OCI-LY7 (cell line): ENCODE results near the gene DNM3. TPM values are rescaled to one million over a fixed set of nuclear protein-coding genes. Genes with fewer than 3 reads are reported as not detected.

Experiments
- BruUV-seq: library from RNA; stranded (reverse); fragments of 400-500 nt; replicated peaks from 2 replicates; lab custom pipeline; 2021; lab: Mats Ljungman, UMichigan
- CTCF ChIA-PET: fragments of 300-600 bp; sonication (Branson Sonifier 250); formaldehyde crosslinking; loops from one replicate; lab custom pipeline; 2022; ENCODE audit warnings: antibody characterized with exemption; ENCODE audit not compliant: unreplicated experiment; lab: Charles Lee
- POLR2A ChIA-PET: fragments of 300-600 bp; sonication (Branson Sonifier 250); formaldehyde crosslinking; loops from one replicate; lab custom pipeline; 2022; ENCODE audit warnings: antibody characterized with exemption; lab: Charles Lee
- DNase-seq: peaks from one replicate; pipeline ENCODE4 v3.0.0-alpha.2; 2015; ENCODE audit warnings: low spot score
- H2AFZ ChIP-seq: fragments of 200-600 bp; sonication (generic), shearing (Covaris generic); 2 replicates; pipeline ENCODE4 v1.6.1; 2014; ENCODE audit warnings: mild to moderate bottlenecking, antibody characterized with exemption, low read length, moderate library complexity
- H3K27ac ChIP-seq: fragments of 200-600 bp; sonication (generic); 2 replicates; pipeline ENCODE4 v1.5.1; 2014; ENCODE audit warnings: mixed run types, low read depth, mild to moderate bottlenecking, moderate library complexity, low read length, inconsistent platforms; ENCODE audit not compliant: poor library complexity, severe bottlenecking
- H3K36me3 ChIP-seq: fragments of 200-600 bp; sonication (generic); 2 replicates; pipeline ENCODE4 v1.6.1; 2014; ENCODE audit warnings: mild to moderate bottlenecking, antibody characterized with exemption, low read length, moderate library complexity, mixed read lengths; ENCODE audit not compliant: insufficient read depth
- H3K4me1 ChIP-seq: fragments of 200-600 bp; sonication (generic); 2 replicates; pipeline ENCODE4 v1.5.1; 2014; ENCODE audit warnings: mild to moderate bottlenecking, low read length; ENCODE audit not compliant: insufficient read depth, poor library complexity, severe bottlenecking
- H3K4me2 ChIP-seq: fragments of 200-600 bp; sonication (generic); 2 replicates; pipeline ENCODE4 v1.6.1; 2014; ENCODE audit warnings: mild to moderate bottlenecking, low read length
- H3K4me3 ChIP-seq: fragments of 200-600 bp; sonication (generic); 2 replicates; pipeline ENCODE4 v1.5.1; 2014; ENCODE audit warnings: mild to moderate bottlenecking, low read depth, low read length; ENCODE audit not compliant: poor library complexity, severe bottlenecking
- H3K79me2 ChIP-seq: fragments of 200-600 bp; sonication (generic); 2 replicates; pipeline ENCODE4 v1.6.1; 2016; ENCODE audit warnings: low read depth, mild to moderate bottlenecking, low read length, moderate library complexity, mixed read lengths; ENCODE audit not compliant: insufficient read depth
- H3K9me2 ChIP-seq: fragments of 200-600 bp; sonication (generic); 2 replicates; pipeline ENCODE4 v1.6.1; 2016; ENCODE audit warnings: mild to moderate bottlenecking, low read length, mixed read lengths; ENCODE audit not compliant: insufficient read depth
- H3K9me3 ChIP-seq: fragments of 200-600 bp; sonication (generic); 2 replicates; pipeline ENCODE4 v1.6.1; 2014; ENCODE audit warnings: mild to moderate bottlenecking, mixed run types, low read length, mixed read lengths
- H4K20me1 ChIP-seq: fragments of 200-600 bp; sonication (generic); 2 replicates; pipeline ENCODE4 v1.6.1; 2014; ENCODE audit warnings: mild to moderate bottlenecking, antibody characterized with exemption, low read length, moderate library complexity, mixed read lengths; ENCODE audit not compliant: insufficient read depth
- EZH2phosphoT487 ChIP-seq: fragments of 200-600 bp; sonication (generic); IDR thresholded peaks from 2 replicates; pipeline ENCODE4 v1.6.1; 2018; ENCODE audit warnings: low read depth, borderline replicate concordance, mild to moderate bottlenecking, mixed run types, antibody characterized with exemption, low read length, moderate library complexity, mixed read lengths
- intact Hi-C: fragments of 100-400 bp; cut with micrococcal nuclease; formaldehyde crosslinking; loops from one replicate; pipeline ENCODE4 v1.10.0; 2022; ENCODE audit not compliant: unreplicated experiment
- total RNA-seq, 2 experiments: library from RNA; depleted of rRNA in 1 of 2; stranded (reverse); fragments of >200 nt in 1 of 2; shearing (Covaris generic) in 1 of 2; gene quantifications; 2 replicates each; pipeline ENCODE4 v1.2.3, GENCODE V29; 2014 to 2022
- TF ChIP-seq, protein P1 (sequence below): fragments of 200-600 bp; sonication (generic); conservative IDR thresholded peaks from 2 replicates; pipeline ENCODE4 v1.5.1; 2014; ENCODE audit warnings: mild to moderate bottlenecking, antibody characterized with exemption, low read length, moderate library complexity, mixed read lengths

The DNM3 gene
- total RNA-seq, 2 experiments from 2014 or later: 0.47 to 0.61 TPM

DNA sequence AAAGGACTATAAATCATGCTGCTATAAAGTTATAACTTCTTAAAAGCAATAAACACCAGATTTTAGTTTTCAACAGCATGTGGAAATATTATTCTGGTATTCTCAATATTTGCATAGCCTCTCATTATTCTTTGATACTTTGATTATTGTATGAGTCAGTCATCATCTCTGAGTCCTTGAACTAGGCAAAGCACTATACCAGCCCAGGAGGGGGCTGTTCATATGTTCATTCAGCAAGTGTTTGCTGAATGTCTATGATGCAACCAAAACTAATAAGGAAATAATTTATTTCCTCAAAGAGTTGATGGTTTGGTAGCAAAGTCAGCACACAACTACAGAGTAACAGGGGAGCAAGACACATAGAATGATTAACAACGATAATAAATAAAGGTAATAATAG lies 403.6 kb downstream of the DNM3 start:
- Histone ChIP-seq H4K20me1 (no peaks in the 10 kb centered on the region), H3K4me3 (no peak overlapping the region), H3K4me1 (no peaks in the 10 kb centered on the region), H3K36me3 (no peaks in the 10 kb centered on the region), H2AFZ (no peak overlapping the region), H3K79me2 (no peaks in the 10 kb centered on the region), H3K9me2 (no peaks in the 10 kb centered on the region), H3K27ac (no peak overlapping the region), H3K4me2 (no peak overlapping the region), H3K9me3 (no peaks in the 10 kb centered on the region)
- POLR2A ChIA-PET: no interaction called here
- BruUV-seq: no TSS peak
- CTCF ChIA-PET: no interaction called here
- no peak for TF ChIP-seq EZH2phosphoT487
- TF ChIP-seq, protein P1, sequence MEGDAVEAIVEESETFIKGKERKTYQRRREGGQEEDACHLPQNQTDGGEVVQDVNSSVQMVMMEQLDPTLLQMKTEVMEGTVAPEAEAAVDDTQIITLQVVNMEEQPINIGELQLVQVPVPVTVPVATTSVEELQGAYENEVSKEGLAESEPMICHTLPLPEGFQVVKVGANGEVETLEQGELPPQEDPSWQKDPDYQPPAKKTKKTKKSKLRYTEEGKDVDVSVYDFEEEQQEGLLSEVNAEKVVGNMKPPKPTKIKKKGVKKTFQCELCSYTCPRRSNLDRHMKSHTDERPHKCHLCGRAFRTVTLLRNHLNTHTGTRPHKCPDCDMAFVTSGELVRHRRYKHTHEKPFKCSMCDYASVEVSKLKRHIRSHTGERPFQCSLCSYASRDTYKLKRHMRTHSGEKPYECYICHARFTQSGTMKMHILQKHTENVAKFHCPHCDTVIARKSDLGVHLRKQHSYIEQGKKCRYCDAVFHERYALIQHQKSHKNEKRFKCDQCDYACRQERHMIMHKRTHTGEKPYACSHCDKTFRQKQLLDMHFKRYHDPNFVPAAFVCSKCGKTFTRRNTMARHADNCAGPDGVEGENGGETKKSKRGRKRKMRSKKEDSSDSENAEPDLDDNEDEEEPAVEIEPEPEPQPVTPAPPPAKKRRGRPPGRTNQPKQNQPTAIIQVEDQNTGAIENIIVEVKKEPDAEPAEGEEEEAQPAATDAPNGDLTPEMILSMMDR: no peak
- no peak for DNase-seq
- intact Hi-C loops: no loop called here

DNA sequence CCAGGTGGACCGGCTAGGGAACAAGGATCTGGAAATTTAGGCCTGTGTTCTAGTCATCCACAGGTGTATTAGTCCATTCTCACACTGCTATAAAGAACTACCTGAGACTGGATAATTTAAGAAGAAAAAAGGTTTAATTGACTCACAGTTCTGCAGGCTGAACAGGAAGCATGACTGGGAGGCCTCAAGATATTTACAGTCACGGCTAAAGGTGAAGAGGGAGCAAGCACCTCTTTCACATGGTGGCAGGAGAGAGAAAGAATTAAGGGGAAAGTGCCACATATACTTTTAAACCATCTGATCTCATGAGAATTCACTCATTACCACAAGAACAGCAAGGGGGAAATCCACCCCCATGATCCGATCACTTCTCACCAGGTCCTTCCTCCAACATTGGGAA lies 404.5 kb downstream of the DNM3 start:
- no peaks in the 10 kb centered on the region for H3K4me1 ChIP-seq
- no peak overlapping the region for H3K4me2 ChIP-seq
- H3K4me3 ChIP-seq: no peak overlapping the region
- ChIA-PET CTCF (no interaction called here), POLR2A (no interaction called here)
- no TSS peak for BruUV-seq
- TF ChIP-seq EZH2phosphoT487: no peak
- TF ChIP-seq, protein P1: no peak
- H2AFZ ChIP-seq: no peak overlapping the region
- H3K9me3 ChIP-seq: no peaks in the 10 kb centered on the region
- H4K20me1 ChIP-seq: no peaks in the 10 kb centered on the region
- no peaks in the 10 kb centered on the region for H3K79me2 ChIP-seq
- H3K9me2 ChIP-seq: no peaks in the 10 kb centered on the region
- DNase-seq: no peak
- H3K36me3 ChIP-seq: no peaks in the 10 kb centered on the region
- no peak overlapping the region for H3K27ac ChIP-seq
- intact Hi-C loops: no loop called here

DNA sequence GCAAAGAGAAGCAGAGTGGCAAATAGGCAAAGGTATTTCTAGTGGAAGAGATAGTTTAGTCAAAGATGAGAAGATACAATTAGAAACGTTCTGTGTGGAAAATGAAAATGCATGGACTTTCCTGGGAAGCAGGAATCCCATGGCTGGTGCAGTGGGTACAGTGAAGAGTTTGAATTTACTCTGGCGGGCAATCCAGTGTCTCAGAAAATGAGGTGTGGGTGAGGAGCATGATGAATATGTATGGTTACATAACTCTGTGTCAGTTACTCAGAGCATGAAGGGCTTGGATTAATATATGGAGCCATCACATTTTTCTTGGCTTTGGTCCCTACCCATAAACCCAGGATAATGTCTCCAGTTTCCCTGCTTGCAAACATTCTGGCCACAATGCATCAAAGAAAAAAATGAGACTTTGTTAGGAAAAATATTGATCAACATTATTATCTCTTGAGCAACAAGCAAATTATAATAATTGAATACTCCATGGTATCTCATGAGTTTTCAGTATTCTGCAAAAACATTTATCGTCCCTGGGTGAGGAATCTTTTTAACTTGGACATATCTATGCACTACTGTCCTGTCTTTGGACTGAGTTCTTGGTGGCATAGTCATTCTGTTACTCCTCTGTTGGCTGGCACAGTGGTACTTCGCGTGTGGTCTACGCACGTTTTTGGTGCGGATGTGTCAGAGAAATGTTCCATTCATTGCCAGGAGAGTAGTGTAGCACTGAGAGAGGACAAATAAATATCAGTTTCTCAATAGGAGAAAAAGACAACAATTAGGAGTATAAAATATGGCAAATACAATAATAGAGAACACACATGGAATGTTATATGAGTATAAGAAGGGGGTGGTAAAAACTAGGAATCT lies 405.5 kb downstream of the DNM3 start:
- H3K27ac ChIP-seq: no peak overlapping the region
- TF ChIP-seq EZH2phosphoT487: no peak
- DNase-seq: no peak
- intact Hi-C loops: no loop called here
- H2AFZ ChIP-seq: no peak overlapping the region
- no peak overlapping the region for H3K4me2 ChIP-seq
- no peaks in the 10 kb centered on the region for H3K79me2 ChIP-seq
- H3K4me3 ChIP-seq: no peak overlapping the region
- no peaks in the 10 kb centered on the region for H3K9me2 ChIP-seq
- ChIA-PET CTCF (no interaction called here), POLR2A (no interaction called here)
- no peaks in the 10 kb centered on the region for H3K9me3 ChIP-seq
- H3K36me3 ChIP-seq: no peaks in the 10 kb centered on the region
- BruUV-seq: no TSS peak
- H3K4me1 ChIP-seq: no peaks in the 10 kb centered on the region
- H4K20me1 ChIP-seq: no peaks in the 10 kb centered on the region
